NCI-H2107 (cell line): ENCODE data around the gene WDFY4.
"Not testable (repeated sequence)": the region's sequence is repeated elsewhere in the genome, so short reads cannot be mapped to it uniquely, and the experiment has no call there.

ENCODE experiments used
- DNase-seq: peaks from one replicate; lab custom pipeline; 2025; lab: John Stamatoyannopoulos, UW

The WDFY4 gene, protein sequence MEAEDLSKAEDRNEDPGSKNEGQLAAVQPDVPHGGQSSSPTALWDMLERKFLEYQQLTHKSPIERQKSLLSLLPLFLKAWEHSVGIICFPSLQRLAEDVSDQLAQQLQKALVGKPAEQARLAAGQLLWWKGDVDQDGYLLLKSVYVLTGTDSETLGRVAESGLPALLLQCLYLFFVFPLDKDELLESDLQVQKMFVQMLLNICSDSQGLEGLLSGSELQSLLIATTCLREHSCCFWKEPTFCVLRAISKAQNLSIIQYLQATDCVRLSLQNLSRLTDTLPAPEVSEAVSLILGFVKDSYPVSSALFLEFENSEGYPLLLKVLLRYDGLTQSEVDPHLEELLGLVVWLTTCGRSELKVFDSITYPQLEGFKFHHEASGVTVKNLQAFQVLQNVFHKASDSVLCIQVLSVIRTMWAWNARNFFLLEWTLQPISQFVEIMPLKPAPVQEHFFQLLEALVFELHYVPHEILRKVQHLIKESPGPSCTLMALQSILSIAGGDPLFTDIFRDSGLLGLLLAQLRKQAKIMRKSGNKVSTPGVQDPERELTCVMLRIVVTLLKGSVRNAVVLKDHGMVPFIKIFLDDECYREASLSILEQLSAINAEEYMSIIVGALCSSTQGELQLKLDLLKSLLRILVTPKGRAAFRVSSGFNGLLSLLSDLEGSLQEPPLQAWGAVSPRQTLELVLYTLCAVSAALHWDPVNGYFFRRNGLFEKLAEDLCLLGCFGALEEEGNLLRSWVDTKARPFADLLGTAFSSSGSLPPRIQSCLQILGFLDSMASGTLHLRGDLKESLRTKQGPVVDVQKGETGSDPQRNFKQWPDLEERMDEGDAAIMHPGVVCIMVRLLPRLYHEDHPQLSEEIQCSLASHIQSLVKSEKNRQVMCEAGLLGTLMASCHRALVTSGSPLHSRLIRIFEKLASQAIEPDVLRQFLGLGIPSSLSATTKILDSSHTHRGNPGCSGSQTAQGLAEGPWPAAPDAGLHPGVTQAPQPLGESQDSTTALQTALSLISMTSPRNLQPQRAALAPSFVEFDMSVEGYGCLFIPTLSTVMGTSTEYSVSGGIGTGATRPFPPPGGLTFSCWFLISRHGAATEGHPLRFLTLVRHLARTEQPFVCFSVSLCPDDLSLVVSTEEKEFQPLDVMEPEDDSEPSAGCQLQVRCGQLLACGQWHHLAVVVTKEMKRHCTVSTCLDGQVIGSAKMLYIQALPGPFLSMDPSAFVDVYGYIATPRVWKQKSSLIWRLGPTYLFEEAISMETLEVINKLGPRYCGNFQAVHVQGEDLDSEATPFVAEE (N-terminal part only)

DNA sequence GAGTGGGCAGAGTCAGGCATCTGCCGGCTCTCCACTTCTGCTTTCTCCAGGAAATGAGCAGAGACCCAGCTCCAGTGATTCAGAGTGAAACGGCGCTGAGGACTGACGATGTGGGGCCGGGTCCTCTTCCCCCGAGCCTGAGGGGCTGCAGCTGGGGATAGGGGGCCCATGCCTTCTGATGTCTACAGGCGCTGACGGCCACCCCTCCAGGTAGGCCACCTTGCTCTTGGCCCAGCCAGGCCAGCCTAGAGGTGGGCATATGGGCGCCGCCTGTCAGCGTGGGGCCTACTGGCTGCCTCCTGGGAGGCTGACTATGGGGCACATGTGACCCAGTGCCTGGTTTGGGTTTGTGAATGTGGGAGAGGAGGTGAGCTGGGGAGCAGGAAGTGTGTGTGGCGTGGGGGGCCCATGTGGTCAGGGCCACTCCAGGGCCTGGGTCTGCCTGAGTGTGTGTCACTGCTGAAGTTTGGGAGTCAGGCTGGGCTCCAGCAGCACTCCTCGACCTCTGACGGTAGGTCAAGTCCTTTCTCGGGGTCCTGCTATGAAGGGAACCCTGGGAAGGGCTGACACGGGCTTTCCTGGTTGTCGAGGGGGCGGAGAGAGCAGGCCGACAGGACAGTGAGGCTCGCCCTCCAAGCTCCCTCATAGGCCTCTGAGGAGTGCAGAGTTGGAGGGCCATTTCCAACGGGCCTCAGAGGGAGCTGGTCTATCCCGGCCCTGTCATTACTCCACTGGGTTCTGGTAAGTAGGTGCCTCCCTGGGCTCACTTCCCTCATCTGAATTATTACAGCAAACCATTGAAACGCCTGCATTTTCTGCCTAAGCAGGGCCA is at the start of gene WDFY4:
WDFY4 (plus strand) TSS at position 82 of the 832 bp plus-strand sequence. CDS start 24,860 bp downstream, outside the sequence.
- DNase-seq: no peak

DNA sequence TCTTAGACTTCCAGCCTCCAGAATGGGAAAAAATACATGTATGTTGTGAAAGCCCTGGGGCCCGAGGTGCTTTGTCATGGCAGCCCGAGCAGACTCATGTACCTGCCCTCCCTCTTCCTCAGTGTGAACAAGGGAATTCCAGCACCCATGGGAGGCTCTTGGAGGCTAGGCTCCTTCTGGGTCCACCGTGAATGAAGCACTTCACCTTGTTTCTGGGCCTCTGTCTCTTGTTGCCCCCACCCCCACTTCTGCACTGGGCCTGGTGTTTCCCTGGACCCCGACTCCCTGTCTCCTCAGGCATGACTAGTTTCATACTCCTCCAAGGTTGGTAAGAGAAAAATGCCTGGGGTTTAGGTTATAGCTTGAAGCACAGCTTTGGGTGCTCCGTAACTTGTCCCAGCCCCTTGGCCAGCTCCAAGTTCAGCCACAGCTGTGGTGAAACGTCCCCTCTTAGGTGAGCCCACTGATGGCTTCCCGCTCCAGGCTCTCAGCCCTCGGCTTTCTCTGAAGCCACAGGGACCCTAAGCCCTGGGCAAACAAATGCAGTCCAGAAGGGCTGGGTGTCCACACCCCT is 49.6 kb upstream of the WDFY4 start:
- DNase-seq: no peak

DNA sequence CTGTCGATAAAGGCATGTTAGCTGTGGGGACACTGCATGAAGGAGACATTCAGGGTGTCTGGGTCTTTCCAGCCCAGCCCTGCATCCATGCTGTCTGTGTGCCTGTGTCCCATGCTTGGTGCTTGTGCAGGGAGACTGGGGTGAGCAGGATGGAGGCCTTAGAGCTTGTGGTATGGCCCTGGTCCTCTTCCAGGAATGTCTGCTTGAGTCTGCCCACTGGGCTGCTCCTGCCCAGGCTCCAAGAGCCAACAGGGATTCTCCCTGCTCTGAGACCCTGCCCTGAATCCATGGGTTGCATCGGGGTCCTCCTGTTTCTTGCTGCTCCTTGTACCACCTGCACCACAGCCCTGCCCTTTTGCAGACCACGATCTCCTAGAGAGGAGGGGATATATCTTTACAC is 48.4 kb upstream of the WDFY4 start:
- no peak for DNase-seq

DNA sequence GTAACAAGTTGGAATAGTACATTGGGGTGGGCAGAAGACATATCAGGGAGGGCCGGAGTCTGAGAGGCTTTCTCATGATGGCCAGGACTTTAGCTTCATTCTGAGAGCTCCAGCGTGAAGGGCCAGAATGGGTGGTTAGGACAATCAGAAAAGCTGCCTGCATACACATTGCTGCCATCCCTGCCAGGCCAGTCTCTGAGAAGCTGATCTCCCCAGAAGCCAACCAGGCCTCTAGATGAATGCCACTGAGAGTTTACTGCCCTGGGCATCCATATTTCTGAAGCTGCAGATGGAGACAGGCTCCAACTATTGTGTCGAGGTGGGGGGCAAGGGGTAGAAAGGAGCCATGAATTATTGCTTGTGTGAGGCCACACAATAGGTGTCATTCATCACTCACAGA is 47.8 kb upstream of the WDFY4 start:
- no peak for DNase-seq

DNA sequence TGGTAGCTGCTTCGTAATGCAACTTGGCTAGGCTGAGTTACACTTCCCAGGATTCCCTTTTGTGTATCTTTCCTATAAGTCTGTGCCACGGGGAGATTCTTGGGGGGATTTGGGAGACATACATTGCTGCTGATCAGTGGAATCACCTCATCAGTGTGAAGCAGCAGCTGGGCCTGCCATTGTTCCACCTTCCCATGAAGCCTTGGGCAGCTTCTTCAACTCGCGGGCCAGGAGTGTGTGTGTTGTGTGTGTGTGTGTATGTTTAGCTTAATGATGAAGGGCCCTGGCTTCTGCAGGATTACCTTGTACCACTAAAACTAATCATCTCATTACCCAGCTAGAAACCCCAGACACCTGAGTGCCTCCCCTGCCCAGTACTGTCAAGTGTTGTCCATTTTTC is 46.5 kb upstream of the WDFY4 start:
- DNase-seq: no peak

DNA sequence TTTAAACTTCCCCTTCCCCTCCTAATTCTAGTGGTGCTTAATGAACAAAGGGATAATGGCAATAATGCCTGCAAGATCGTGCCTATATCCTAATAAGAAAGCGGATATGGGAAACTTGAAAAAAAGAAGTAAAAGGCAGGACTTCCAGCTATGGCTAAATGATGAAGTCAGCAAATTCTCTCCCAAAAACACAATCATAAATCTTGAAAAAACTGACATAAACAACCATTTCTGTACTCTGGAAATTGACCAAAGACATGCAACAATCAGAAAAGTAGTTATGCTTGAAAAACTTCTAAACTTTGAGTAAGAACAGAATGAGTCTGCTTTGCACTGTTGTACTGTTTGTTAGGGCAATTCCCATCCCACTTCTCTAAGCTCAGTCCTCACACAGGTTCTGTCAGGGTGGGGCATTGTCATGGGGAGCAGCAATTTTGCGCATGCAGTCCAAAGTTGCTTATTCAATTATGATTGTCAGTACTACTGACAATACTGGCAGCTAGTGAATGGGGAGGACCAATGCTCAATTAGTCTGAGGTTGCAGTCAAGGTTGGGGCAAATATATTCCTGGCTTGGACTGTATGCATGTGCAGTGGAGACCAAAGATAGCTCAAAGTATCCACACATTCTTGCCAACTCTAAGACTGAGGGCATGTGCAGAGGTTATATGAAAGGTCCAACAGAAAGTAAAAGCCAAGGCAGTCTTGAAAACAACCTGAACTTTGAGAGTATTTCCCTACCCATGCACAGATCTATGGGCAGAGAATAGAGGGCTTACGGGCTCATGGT is 45.7 kb upstream of the WDFY4 start:
- DNase-seq: no peak

DNA sequence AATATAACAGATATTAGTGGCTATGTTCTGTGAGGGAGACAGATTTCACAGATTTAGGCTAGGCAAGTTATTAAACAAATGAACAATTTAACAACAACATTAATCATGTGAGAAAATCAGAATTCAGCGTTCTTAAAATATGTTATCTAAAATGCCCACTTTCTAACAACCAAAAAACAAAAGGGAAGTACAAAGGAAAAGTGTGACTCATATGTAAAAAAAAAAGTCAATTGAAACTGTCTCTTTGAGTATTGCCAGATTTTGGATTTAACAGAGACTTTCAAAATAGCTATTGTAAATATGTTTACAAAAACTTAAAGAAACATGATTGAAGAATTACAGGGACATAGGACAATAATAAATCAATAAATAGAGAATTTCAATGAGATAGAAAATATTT is 45.0 kb upstream of the WDFY4 start:
- no peak for DNase-seq

DNA sequence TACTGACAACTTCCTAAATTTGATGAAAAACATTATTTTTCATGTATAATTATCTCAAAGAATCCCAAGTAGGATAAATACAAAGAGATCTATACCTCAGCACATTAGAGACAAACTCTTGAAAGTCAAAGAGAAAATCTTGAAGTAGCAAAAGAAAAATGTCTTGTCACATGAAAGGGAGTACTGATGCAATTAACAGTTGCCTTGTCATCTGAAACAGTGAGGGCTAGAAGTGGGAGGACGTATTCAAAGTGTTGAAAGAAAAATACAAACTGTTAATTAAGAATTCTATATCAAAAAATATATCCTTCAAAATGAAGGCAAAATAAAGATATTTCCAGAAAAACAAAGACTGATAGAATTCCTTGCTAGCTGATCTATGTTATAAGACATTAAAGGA is 44.3 kb upstream of the WDFY4 start:
- DNase-seq: no peak

DNA sequence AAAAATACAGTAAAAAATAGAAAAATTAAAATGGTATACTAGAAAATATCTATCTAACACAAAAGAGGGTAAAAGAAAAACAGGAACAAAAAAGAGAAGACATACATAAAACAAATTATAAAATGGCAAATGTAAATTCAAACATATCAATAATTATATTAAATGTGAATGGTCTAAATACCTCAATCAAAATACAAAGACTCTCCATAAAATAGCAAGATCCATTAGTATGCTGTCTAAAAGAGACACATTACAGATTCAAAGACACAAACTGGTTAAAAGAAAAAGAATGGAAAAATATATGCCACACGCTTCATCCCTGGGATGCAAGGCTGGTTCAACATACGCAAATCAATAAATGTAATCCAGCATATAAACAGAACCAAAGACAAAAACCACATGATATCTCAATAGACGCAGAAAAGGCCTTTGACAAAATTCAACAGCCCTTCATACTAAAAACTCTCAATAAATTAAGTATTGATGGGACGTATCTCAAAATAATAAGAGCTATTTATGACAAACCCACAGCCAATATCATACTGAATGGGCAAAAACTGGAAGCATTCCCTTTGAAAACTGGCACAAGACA is 43.5 kb upstream of the WDFY4 start:
- not testable (repeated sequence) for DNase-seq

DNA sequence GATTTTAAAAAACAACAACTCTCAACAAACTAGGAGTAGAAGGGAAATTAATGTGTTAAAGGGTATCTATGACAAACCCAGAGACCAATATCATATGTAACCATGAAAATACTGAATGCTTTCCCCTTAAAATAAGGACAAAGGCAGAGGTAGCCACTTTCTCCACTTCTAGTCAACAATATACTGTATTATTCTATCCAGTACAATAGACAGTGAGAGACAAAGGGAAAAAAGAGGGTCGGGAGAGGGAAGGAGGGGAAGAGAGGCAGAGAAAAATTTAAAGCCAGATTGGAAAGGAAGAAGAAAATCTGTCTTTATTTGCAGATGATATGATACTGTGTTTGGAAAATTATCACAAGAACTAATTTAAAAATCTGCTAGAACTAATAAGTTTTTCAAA is 39.1 kb upstream of the WDFY4 start:
- no peak for DNase-seq

DNA sequence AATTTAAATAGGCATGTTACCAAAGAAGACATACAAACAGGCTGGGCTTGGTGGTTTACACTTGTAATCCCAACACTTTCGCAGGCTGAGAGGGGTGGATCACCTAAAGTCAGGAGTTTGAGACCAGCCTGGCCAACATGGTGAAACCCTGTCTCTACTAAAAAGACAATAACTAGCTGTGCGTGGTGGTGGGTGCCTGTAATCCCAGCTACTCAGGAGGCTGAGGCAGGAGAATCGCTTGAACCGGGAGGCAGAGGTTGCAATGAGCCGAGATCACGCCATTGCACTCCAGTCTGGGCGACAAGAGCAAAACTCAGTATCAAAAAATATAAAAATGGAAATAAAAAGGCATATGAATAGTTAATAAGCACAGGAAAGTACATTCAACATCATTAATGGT is 37.6 kb upstream of the WDFY4 start:
- not testable (repeated sequence) for DNase-seq

DNA sequence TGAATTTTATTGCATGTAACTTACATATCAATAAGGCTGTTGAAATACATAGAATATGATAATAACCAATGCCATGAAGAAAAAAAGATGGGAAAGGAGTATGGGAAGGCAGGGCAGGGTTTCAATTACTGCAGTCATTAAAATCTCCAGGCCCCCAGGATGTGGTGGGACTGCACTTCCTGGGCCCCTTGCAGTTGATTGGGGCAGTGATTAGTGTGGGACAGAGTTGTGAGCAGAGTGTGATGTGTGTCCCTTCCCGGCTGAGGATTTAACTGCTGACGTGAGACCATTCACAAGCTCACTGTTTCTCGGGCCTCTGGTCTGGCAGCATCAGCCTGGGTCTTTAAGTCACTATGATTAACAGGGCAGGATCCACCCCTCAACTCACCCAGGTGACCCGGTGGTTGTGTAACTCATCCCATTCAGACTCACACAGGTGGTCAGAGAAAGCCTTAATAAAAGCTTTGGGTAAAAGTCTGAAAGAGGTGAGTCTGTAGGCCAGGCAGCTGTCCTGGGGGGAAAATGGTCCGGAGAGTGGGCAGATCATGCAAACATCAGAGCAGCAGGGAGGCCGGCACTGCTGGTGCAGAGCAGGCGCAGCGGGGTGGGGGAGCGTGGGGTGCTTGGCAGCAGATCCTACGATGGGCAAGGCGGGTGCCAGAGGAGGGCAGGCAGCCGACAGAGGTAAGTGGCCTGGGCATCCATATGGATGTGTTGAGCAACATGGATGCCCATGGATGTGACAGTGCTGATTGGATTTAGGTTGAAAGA is 36.3 kb upstream of the WDFY4 start:
- no peak for DNase-seq

DNA sequence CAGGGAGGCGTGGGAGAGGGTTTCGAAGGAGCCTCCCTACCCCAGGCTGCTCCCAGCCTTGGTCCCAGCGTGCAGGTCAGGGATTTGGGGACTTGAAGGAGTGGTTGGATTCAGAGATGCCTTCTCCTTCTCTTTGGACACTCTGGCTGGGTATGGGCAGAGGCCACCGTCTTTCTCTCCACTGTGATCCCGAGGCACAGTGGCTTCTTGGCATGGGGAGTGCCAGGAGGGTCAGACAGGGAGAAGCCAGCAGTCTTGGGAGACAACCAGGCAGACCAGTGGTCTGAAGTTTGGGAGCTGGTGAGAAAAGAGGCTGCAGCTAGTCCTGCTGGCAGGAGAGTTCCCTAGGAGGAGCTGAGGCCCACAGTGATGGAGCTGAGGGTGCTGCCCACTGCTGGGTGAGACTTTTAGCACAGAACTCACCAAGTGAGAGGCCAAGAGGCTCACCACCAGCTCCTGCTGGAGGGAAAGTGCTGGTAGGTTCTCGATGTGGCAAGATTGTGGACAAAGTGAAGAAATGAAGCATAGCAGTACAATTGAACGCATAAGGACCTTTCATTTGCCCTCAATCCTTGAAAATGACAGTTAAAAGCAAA is 35.2 kb upstream of the WDFY4 start:
- DNase-seq: no peak

DNA sequence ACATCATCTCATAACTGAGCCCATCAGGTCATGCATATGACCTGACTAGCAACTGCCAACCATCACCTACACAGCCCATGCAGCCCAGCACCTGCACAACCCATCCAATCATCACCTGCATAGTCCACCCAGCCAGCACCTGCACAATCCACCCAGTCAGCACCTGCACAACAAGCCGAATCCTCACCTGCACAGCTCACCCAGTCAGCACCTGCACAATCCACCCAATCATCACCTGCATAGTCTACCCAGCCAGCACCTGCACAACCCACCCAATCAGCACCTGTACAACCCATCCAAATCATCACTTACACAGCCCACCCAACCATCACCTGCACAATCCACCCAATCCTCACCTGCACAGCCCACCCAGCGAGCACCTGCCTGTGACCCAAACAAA is 33.4 kb upstream of the WDFY4 start:
- no peak for DNase-seq

DNA sequence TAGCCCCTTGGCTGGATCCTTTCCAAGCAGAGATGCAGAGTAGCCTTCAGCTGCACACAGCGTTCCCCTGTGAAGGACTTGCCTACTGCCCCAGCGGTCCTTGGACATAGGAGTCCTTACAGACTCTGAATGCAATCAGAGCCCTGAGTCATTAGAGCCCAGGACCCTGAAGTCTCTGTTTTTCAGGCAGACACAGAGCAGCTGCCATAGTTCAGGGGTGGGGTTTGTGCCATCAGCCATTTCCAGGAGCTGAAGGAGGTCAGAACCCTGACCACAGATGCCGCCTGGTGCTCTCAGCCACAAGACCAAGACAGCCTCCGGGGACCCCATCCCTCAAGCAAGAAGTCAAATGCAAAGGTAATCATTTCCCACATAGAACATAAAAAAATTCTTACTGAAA is 32.8 kb upstream of the WDFY4 start:
- no peak for DNase-seq

DNA sequence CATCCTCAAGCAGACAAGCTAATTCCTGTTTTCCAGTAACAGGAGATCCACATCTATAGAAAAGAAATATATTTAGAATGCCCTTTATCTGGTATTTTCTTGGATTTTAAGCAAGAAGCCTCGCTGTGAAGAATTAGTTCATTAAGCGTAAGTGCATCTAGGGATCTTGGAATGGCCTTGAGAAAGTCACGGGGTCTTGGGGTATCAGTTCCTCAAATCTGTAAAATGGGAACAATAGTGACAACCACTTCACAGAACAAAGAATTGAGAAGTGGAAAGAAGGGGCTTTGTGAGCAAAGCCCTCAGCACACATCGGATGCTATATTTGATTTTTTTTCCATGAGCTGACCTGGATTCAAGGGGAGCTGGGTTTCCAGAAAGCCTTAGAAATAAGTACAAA is 32.3 kb upstream of the WDFY4 start:
- DNase-seq: no peak

DNA sequence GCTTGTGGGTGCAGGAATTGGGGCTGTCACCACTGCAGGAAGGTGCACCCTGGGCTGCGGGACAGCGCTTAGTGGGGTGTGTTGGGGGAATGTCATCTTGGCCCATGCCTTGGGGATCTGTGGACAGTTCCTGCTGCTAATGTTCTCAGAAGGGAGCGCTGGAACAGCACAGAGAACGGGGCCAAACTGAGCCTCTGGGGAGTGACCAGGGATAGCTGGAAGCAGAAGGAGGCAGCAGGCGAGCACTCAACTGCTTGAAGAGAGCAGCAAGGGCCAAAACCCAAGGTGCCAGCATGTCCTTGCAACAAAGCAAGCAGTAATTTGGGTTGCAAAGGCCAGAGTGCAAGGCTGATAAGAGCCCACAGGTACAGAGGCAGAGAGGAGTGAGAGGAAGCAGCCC is 31.3 kb upstream of the WDFY4 start:
- no peak for DNase-seq

DNA sequence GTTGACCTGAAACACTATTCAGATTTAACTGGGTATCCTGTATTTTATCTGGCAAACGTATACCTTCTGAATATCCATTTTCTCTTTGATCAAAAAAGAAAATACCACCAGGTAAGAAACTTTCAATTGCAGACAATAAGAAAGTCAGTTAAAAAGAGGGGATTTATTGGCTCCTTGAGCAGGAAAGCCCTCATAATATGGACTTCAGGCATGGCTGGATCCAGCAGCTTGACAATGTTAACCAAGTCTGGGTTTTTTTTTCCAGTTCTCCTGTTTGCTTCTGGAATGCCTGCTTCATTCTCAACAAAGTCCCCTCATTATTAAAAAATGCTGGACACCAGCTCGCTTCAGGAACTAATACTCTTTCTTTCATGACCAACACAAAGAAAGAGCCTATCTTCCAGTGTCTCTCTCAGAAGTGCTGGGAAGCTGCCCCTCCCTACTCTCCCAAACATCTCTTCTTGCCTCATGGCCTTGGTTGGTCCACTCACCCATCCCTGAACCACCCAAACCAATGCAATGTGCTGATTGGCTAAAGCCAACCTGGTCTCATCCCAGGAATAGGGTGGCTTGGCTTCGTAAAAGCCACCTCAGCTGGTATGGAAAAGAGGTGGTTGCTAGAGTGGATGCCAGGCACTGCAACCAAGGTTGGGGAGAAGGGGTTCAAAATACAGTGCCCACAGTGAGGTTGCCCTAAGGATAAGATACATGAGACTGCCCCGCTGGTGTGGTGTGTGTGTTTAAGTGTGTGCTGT is 30.6 kb upstream of the WDFY4 start:
- no peak for DNase-seq
